GM19397 (cell line): Measurements from ENCODE around the gene ASPHD1.
"Not testable (repeated sequence)": the region's sequence is repeated elsewhere in the genome, so short reads cannot be mapped to it uniquely, and the experiment has no call there.

ENCODE experiments used
- ATAC-seq: cut with Tn5 transposase; IDR thresholded peaks from one replicate; pipeline ENCODE4 v1.9.1; 2021; ENCODE audit warnings: mild to moderate bottlenecking, moderate library complexity; ENCODE audit not compliant: unreplicated experiment

The ASPHD1 gene

GRCh38 chr16:29927070-29927905 lies 27.0 kb downstream of the ASPHD1 start:
- no peak for ATAC-seq

- not testable (repeated sequence) for ATAC-seq
Observed at GRCh38 chr16:29931750-29932149, 31.5 kb downstream of the ASPHD1 start.

GRCh38 chr16:29940656-29941055 lies 40.4 kb downstream of the ASPHD1 start:
- ATAC-seq = no peak

- ATAC-seq = no peak
Observed at GRCh38 chr16:29943846-29944799, 43.8 kb downstream of the ASPHD1 start.

GRCh38 chr16:29947897-29948296 lies 47.6 kb downstream of the ASPHD1 start:
- ATAC-seq = no peak

- no peak for ATAC-seq
Observed at GRCh38 chr16:29950806-29951461, 50.6 kb downstream of the ASPHD1 start.

- no peak for ATAC-seq
Observed at GRCh38 chr16:29951625-29952365, 51.5 kb downstream of the ASPHD1 start.
